Gastrocnemius medialis (tissue), 4 donors: ENCODE data around the gene PFKFB2.

Source experiments
- CTCF ChIP-seq, 5 experiments: fragments of 450-650 bp in 3 of 5; fragments of 200-600 bp in 2 of 5; sonication (generic) in 2 of 5; IDR thresholded peaks in 4 of 5; conservative IDR thresholded peaks in 1 of 5; 1 replicate in 4 of 5; 2 replicates in 1 of 5; pipeline ENCODE4 v1.5.1; 2016 to 2019; ENCODE audit warnings: antibody characterized with exemption in 5 of 5, mild to moderate bottlenecking in 3 of 5, moderate library complexity in 3 of 5
- POLR2A ChIP-seq, 2 donors: fragments of 450-650 bp; IDR thresholded peaks; one replicate each; pipeline ENCODE4 v1.6.1; 2017; ENCODE audit warnings: antibody characterized with exemption in 2 of 2, mild to moderate bottlenecking in 2 of 2, moderate library complexity in 2 of 2

- TF ChIP-seq POLR2A (IDR thresholded peaks at IDR 0.05) (no peak), CTCF (IDR thresholded peaks at IDR 0.05 in 4 of 5, conservative IDR thresholded peaks at IDR 0.05 in 1 of 5) (no peak)
These were observed 62.2 kb downstream of the PFKFB2 start for GRCh38 chr1:207115269-207115668.
